ENCODE results near the gene CECR2.
A peak's percentile ranks its signal among the peaks of the same experiment; 100 is the strongest.

Gene CECR2

DNA sequence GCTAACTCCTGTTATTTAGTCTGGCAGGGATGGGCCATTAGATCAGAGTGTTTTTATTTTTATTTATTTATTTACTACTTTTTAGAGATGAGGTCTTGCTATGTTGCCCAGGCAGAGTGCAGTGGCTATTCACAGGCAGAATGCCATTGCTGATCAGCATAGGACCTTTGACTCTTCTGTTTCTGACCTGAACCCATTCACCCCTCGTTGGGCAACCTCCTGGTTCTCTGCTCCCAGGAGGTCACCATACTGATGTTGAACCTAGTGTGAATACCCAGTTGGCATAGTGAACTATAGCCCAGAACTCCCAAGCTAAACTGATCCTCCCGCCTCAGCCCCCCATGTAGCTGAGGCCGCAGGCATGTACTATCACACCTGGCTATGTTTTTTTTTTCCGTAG is 16.5 kb upstream of the CECR2 start:
- no peak for DNase-seq (ENCODE audit: low read depth in 1 of 2, low spot score in 1 of 2)
- no peak overlapping the region for H3K27ac ChIP-seq (replicated peaks)
- TF ChIP-seq POLR2AphosphoS5 (IDR thresholded peaks at IDR 0.05; ENCODE audit: low read depth) (no peak), GABPA (IDR thresholded peaks at IDR 0.05; ENCODE audit: low read depth) (no peak), SPI1 (IDR thresholded peaks at IDR 0.05; ENCODE audit: borderline replicate concordance, low read depth) (no peak)
- TF ChIP-seq, protein P1, sequence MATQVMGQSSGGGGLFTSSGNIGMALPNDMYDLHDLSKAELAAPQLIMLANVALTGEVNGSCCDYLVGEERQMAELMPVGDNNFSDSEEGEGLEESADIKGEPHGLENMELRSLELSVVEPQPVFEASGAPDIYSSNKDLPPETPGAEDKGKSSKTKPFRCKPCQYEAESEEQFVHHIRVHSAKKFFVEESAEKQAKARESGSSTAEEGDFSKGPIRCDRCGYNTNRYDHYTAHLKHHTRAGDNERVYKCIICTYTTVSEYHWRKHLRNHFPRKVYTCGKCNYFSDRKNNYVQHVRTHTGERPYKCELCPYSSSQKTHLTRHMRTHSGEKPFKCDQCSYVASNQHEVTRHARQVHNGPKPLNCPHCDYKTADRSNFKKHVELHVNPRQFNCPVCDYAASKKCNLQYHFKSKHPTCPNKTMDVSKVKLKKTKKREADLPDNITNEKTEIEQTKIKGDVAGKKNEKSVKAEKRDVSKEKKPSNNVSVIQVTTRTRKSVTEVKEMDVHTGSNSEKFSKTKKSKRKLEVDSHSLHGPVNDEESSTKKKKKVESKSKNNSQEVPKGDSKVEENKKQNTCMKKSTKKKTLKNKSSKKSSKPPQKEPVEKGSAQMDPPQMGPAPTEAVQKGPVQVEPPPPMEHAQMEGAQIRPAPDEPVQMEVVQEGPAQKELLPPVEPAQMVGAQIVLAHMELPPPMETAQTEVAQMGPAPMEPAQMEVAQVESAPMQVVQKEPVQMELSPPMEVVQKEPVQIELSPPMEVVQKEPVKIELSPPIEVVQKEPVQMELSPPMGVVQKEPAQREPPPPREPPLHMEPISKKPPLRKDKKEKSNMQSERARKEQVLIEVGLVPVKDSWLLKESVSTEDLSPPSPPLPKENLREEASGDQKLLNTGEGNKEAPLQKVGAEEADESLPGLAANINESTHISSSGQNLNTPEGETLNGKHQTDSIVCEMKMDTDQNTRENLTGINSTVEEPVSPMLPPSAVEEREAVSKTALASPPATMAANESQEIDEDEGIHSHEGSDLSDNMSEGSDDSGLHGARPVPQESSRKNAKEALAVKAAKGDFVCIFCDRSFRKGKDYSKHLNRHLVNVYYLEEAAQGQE (IDR thresholded peaks at IDR 0.05; ENCODE audit: insufficient replicate concordance, low read depth) = no peak
- TF ChIP-seq, protein P2, sequence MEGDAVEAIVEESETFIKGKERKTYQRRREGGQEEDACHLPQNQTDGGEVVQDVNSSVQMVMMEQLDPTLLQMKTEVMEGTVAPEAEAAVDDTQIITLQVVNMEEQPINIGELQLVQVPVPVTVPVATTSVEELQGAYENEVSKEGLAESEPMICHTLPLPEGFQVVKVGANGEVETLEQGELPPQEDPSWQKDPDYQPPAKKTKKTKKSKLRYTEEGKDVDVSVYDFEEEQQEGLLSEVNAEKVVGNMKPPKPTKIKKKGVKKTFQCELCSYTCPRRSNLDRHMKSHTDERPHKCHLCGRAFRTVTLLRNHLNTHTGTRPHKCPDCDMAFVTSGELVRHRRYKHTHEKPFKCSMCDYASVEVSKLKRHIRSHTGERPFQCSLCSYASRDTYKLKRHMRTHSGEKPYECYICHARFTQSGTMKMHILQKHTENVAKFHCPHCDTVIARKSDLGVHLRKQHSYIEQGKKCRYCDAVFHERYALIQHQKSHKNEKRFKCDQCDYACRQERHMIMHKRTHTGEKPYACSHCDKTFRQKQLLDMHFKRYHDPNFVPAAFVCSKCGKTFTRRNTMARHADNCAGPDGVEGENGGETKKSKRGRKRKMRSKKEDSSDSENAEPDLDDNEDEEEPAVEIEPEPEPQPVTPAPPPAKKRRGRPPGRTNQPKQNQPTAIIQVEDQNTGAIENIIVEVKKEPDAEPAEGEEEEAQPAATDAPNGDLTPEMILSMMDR (IDR thresholded peaks at IDR 0.05; ENCODE audit: insufficient read depth, low read length) = no peak
- peaks cover 3% of the 10 kb centered on the region for H3K27me3 ChIP-seq (ENCODE audit: insufficient read depth, poor library complexity, severe bottlenecking)
- H3K4me3 ChIP-seq (replicated peaks; ENCODE audit: insufficient read depth, low read length) = no peak overlapping the region

DNA sequence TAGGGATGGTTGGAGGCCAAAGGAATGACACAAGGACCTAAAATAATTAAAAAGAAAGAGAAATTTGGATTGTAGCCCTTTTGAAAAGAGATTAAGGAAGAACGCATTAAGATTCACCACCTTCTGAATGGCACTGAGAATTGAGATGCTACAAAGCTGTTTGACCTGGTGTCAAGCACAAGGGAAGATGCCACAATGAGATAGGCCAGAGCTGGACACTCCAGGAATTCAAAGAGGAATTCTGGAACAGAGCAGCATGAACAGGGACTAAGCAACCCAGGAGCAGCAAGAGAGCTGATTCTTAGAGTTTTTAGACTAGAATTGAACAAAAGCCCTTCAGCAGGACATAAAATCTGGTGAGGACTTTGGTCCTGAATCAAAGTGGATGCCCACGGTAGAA is 11.6 kb upstream of the CECR2 start:
- no peaks in the 10 kb centered on the region for H3K27me3 ChIP-seq (ENCODE audit: insufficient read depth, poor library complexity, severe bottlenecking)
- no peak overlapping the region for H3K4me3 ChIP-seq (replicated peaks; ENCODE audit: insufficient read depth, low read length)
- TF ChIP-seq, protein P2 (IDR thresholded peaks at IDR 0.05; ENCODE audit: insufficient read depth, low read length) = no peak
- TF ChIP-seq, protein P1 (IDR thresholded peaks at IDR 0.05; ENCODE audit: insufficient replicate concordance, low read depth) = no peak
- TF ChIP-seq GABPA (IDR thresholded peaks at IDR 0.05; ENCODE audit: low read depth) (no peak), SPI1 (IDR thresholded peaks at IDR 0.05; ENCODE audit: borderline replicate concordance, low read depth) (no peak), POLR2AphosphoS5 (IDR thresholded peaks at IDR 0.05; ENCODE audit: low read depth) (no peak)
- no peak for DNase-seq (ENCODE audit: low read depth in 1 of 2, low spot score in 1 of 2)
- no peak overlapping the region for H3K27ac ChIP-seq (replicated peaks)

DNA sequence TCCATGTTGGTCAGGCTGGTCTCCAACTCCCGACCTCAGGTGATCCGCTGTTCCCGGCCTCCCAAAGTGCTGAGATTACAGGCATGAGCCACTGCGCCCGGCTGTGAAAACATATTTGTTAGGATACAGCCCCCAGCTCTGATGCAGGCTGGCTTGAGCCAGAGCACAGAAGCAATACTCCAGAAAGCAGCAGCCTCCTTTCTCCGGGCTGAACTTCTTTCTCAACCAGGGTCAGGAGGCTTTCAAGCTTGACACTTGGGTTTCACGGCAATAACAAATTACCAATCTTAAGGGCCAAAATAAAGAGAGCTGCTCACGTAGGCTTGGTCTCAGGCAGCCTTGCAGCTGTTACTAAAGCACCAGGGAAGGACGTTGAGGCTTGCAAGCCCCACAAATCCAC is 10.8 kb upstream of the CECR2 start:
- H3K27me3 ChIP-seq (ENCODE audit: insufficient read depth, poor library complexity, severe bottlenecking) = no peaks in the 10 kb centered on the region
- TF ChIP-seq POLR2AphosphoS5 (IDR thresholded peaks at IDR 0.05; ENCODE audit: low read depth) = no peak
- TF ChIP-seq, protein P1 (IDR thresholded peaks at IDR 0.05; ENCODE audit: insufficient replicate concordance, low read depth) = no peak
- no peak for DNase-seq (ENCODE audit: low read depth in 1 of 2, low spot score in 1 of 2)
- no peak overlapping the region for H3K27ac ChIP-seq (replicated peaks)
- H3K4me3 ChIP-seq (replicated peaks; ENCODE audit: insufficient read depth, low read length) = no peak overlapping the region

GRCh38 chr22:17359501-17359900 is 9.8 kb upstream of the CECR2 start:
- no peaks in the 10 kb centered on the region for H3K27me3 ChIP-seq (ENCODE audit: insufficient read depth, poor library complexity, severe bottlenecking)
- H3K27ac ChIP-seq (replicated peaks) = no peak overlapping the region
- peak in 1 of 2 experiments; percentile 8 for DNase-seq (ENCODE audit: low read depth in 1 of 2, low spot score in 1 of 2)
- no peak overlapping the region for H3K4me3 ChIP-seq (replicated peaks; ENCODE audit: insufficient read depth, low read length)
- TF ChIP-seq, protein P1 (IDR thresholded peaks at IDR 0.05; ENCODE audit: insufficient replicate concordance, low read depth) = no peak
- TF ChIP-seq POLR2AphosphoS5 (IDR thresholded peaks at IDR 0.05; ENCODE audit: low read depth) (no peak), GABPA (IDR thresholded peaks at IDR 0.05; ENCODE audit: low read depth) (no peak), SPI1 (IDR thresholded peaks at IDR 0.05; ENCODE audit: borderline replicate concordance, low read depth) (no peak)
- TF ChIP-seq, protein P2 (IDR thresholded peaks at IDR 0.05; ENCODE audit: insufficient read depth, low read length) = no peak
